ENCODE data around the gene FEV.

- TF ChIP-seq POLR2A (IDR thresholded peaks at IDR 0.05), result no peak
- TF ChIP-seq CTCF (IDR thresholded peaks at IDR 0.05), result no peak
Measured at GRCh38 chr2:219018286-219018685, 33.3 kb upstream of the FEV start.
